ENCODE measurements around the gene ATOH8.
A peak's percentile ranks its signal among the peaks of the same experiment; 100 is the strongest.

ATOH8 gene

DNA sequence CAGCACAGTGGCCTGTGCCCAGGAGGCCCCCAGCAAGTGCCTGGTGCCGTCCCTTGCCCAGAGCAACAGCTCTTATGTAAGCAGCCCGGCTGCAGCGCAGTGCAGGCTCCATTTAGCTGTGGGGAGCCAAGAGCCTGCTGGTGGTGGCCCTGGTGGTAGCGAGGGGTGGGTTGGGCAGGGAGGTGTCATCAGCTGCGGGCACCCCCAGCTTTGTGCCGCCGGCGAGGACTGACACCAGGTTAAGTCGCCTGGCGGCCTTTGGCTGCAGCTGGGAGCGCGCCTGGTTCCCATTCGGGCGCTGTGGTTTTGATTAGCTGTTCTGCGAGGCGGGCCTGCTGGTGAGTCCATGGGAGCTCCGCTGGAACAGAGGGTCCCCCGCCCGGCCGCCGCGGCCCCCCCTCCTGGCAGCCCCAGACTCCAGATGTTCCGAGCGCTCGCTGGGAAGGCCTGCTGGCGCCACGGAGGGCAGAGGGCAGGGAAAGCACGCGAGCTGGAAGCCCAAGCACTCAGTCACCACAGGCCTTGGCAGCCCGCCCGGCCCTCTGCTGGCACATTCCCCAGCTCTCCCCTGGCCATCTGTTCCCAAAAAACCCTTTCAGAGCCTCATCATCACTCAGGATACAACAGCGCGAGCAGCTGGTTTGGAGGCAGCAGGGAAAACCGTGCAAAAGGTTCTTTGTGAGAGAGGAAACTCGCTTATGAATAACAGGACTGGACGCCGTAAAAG, 18.4 kb downstream of the ATOH8 start:
- peak; percentile 99 for DNase-seq

- DNase-seq, result no peak
Measured at GRCh38 chr2:85772841-85773491, 19.2 kb downstream of the ATOH8 start.

GRCh38 chr2:85773692-85774091, 19.9 kb downstream of the ATOH8 start:
- DNase-seq, result no peak

GRCh38 chr2:85774126-85774978, 20.6 kb downstream of the ATOH8 start:
- no peak for DNase-seq

DNA sequence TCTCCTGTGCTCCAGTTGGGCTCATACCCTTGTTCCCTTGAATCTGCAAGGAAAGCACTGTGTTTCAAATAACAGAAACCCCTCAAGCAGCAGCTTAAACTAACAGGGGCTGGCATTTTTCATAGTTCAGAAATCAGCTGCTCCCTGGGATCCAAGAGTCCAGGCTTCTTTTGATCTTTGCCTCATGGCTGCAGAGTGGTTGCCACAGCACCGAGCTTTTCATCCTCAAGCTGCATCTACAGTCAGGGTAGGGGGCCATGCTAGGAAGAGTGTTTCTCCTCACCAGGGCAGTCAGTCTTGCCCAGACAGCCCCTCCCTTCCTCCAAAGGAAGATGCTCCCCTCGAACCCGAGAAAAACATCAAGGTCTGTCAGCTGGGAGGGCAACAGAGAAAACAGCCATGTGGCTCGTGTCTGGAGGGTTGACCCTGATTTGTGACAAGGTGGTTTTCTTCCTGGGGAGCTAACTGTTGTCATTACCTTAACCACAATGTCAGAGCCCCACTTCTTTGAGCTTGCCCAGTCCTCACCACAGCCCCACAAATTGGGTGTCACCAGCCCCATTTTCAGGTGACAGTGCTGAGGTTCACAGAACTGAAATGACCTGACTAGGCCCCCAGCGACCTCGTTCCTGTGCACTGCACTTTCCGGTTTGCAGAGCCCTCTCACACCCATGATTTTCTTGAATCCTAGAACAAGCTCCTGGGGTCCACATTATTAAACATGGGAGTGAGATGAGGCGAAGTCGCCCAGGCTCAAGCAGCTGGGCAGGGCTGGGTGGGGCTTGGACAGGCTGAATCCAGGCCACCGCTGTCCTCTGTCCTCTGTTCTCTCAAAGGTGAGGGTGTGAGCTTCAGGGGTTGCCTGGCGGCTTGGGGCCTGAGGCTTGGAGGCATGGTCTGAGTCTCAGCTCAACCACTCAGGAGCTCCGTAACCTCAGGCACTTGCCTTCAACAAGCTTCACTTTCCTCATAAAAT, 21.9 kb downstream of the ATOH8 start:
- DNase-seq, result no peak

GRCh38 chr2:85776672-85777071, 22.9 kb downstream of the ATOH8 start:
- DNase-seq, result no peak

DNA sequence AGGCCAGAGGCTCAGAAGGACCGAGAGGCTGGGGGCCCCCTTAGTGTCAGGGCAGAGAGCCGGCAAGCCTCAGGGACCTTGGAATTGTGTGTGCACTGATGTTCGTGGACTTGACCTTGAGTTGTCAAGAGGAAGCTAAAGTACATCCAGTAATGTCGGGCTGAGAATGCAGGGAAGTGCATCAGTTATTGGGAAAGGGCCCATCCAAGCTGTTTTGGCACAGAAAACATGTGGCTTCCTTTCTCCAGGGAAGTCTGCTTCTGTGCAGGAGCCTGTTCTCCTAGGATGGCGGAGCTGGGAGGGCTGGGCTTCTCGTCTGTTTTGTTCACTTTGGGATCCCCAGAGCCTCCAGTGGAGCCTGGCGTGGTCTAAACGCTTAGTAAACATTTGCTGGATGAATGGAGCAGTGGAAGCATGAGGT, 23.7 kb downstream of the ATOH8 start:
- DNase-seq, result no peak

DNA sequence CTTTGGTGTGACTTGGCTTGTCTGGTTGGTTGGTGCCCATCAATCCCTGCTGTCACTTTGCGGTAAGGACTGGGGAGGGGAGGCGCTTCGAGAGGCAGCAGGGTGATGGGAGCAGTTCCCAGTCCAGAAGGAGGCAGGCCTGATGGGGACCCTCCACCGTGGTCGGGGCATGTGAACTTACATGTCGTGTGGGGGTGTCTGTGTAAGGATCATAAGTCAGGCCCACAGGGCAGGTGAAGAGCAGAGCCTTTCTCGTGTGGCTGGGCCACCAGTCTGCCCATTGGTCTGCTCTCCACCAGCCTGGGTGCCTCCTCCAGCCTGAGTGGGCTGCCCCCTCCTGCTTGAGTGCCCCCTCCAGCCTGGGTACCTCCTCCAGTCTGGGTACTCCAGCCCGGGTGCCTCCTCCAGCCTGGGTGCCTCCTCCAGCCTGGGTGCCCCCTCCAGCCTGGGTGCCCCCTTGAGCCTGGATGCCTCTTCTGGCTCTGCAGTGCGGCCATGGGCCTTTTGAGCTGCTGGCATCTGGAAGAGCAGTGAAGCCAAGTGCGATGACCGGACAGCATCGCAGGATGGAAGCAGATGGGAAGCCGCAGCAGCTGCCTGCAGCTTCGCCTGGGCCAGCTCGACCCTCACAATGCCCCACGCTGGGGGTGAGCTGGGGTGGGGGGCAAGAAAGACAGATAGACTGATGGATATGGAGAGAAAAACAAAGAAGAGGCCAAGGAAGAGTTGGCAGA, 25.0 kb downstream of the ATOH8 start:
- no peak for DNase-seq

GRCh38 chr2:85779641-85780315, 26.0 kb downstream of the ATOH8 start:
- DNase-seq, result no peak

DNA sequence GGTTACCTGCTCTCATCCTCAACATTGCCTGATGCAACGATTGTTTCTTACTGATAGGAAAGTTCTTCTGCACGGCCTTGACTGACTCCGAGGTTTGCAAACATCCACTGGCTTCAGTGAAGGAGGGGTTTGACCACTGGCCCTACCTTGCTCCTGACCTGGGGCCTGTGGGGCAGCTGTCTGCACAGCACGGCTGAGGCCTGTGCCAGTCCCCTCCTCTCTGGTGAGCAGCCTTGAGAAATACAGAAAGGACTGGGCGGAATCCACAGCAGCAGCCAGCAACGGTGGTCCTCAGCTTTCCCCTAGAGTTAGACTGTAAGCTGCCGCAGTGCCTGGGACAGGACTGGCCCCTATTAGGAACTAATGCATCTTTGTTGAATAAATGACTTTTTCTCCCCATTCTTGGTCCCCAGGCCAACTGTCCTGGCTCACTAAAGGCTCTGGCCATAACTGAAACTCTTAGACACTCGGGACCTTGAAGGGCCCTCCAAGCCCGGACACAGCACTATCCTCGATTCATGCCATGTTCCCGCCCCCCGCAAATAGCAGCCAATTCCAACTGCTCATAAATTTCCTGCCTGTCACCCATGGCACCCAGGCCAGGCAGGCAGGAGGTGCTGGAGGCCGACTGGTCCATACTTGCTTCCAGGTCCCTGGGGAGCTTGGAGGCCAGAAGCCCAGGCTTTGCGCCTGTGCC, 26.7 kb downstream of the ATOH8 start:
- no peak for DNase-seq

DNA sequence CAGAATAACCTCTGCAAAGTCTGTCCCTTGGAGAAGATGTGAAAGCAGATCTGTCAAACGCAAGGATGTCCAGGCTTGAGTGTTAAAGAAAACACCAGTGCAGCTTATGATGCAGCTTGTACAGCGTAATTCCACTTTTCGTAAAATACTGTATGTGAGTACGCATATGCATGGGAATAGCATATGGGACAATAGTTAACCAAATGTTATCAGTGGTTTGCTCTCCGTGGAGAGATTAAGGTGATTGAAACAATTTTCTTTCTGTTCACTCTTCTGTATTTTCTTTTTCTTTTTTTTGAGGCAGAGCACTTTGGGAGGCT, 27.2 kb downstream of the ATOH8 start:
- DNase-seq, result no peak

- no peak for DNase-seq
Measured at GRCh38 chr2:85783796-85784195, 30.0 kb downstream of the ATOH8 start.

GRCh38 chr2:85784474-85784986, 30.7 kb downstream of the ATOH8 start:
- DNase-seq, result no peak

DNA sequence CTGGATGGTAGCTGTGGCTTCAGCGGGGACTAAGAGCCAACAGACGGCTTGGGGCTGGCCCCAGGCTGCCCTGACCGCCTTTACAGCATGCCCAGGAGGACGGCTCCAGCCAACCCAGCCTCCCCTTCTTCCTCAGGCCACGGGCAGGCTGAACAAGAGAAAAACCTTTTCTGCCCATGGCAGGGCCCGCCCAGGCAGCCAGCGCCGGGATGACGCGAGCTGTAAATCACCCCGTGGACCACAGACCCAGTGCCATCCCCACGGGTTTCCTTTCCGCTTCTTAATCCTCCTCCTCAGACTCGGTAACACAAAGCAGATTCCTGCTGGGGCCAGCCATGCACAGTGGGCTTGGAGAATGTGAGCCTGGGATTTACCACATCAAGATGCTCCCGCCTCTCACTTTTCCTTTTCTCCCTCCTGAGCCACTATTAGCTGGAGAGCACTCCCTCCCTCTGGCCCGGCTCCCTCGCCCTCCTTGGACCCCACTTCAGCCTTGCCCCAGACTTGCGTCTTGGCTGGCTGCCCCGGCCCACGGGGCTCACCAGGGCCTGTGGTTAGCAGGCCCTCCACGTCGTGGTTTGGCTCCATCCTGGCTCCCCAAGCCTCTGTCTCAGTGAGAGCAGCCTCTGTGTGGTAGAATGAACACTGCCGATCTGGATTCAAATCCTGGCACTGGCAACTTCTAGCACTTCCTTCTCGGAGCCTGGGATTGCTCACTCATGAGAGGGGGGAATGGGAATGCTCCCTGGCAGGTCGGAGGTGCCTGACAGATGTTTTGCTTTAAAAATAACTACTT, 31.4 kb downstream of the ATOH8 start:
- no peak for DNase-seq

GRCh38 chr2:85785871-85786270, 32.1 kb downstream of the ATOH8 start:
- no peak for DNase-seq

- no peak for DNase-seq
Measured at GRCh38 chr2:85786444-85786843, 32.7 kb downstream of the ATOH8 start.

DNA sequence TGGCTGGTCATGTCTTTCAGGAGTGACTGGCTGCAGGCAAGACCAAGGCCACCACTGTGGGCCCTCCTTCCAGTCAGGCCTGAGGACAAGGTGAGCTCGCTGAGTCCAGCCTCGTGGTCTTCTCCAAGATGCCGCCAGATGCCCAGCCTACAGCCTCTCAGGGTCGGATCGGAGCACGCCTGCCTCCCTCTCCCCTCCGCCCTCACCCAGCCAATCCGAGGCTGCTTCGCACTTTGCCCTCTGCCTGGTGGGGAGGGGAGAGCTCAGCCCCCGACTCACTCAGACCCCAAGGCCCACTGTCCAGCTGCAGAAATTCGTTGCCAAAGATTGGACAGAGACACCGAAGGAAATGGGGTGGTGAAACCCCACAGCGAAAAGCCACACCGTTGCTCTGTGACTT, 33.1 kb downstream of the ATOH8 start:
- no peak for DNase-seq

GRCh38 chr2:85787282-85787980, 33.6 kb downstream of the ATOH8 start:
- DNase-seq, result no peak

DNA sequence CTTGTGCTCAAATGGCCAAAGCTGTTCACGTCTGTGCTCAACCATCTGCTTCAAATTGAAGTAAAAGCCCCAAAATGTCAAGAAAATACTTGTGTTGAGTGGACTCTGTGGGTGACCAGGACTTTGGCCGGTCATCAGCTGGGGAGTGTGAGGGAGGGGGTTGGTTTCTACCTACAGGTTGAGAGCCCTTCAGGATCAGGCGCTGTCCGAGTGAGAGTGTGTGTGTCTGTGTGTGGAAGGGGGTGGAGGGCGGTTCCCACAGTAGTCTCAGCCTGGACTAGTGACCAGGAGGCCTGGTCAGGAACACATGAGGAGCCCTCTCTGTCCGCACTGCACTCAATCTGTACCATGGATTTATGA, 34.2 kb downstream of the ATOH8 start:
- no peak for DNase-seq
